Endothelial cell of umbilical vein (primary cell): ENCODE measurements around the gene PLEKHA5. TPM values are rescaled to one million over a fixed set of nuclear protein-coding genes. Genes with fewer than 3 reads are reported as not detected.

Source experiments
- BruUV-seq: library from RNA; stranded (reverse); fragments of 400-500 nt; replicated peaks from 2 replicates; lab custom pipeline; 2021; lab: Mats Ljungman, UMichigan
- CTCF ChIA-PET: fragments of 300-600, 350-600 bp; sonication (Branson Sonifier 250); formaldehyde crosslinking; loops from one replicate; lab custom pipeline; 2021; ENCODE audit warnings: antibody characterized with exemption, inconsistent platforms; lab: Charles Lee
- POLR2A ChIA-PET: fragments of 300-600, 350-600 bp; sonication (Branson Sonifier 250); formaldehyde crosslinking; loops from one replicate; lab custom pipeline; 2021; ENCODE audit warnings: antibody characterized with exemption, inconsistent platforms; lab: Charles Lee
- DNase-seq: peaks from one replicate; pipeline ENCODE4 v3.0.0-alpha.2; 2011; ENCODE audit warnings: low read depth, low spot score
- FAIRE-seq: peaks from 2 replicates; lab custom pipeline; 2011; peaks lifted over from hg19 to GRCh38; lab: Jason Lieb, UNC
- H2AFZ ChIP-seq: 2 replicates; pipeline ENCODE4 v1.6.0; 2012; ENCODE audit warnings: low read depth, low read length, control low read depth, inconsistent platforms
- H3K27ac ChIP-seq: 2 replicates; pipeline ENCODE4 v1.5.1; 2011; ENCODE audit warnings: low read depth, mild to moderate bottlenecking, control low read depth, low read length, moderate library complexity; ENCODE audit not compliant: insufficient read depth
- H3K27me3 ChIP-seq, 2 experiments: 2 replicates each; pipeline versions ENCODE4 v1.6.0 to v1.6.1; 2011; ENCODE audit warnings: low read length in 2 of 2, mixed read lengths in 1 of 2; ENCODE audit not compliant: control insufficient read depth in 2 of 2, insufficient read depth in 2 of 2
- H3K36me3 ChIP-seq, 2 experiments: 2 replicates in 1 of 2; 3 replicates in 1 of 2; pipeline ENCODE4 v1.5.1; 2011; ENCODE audit warnings: low read length in 2 of 2, mild to moderate bottlenecking in 1 of 2, moderate library complexity in 1 of 2; ENCODE audit not compliant: control insufficient read depth in 2 of 2, insufficient read depth in 2 of 2; ENCODE audit errors: extremely low read depth in 1 of 2
- H3K4me1 ChIP-seq: 3 replicates; pipeline ENCODE4 v1.5.1; 2011; ENCODE audit warnings: mild to moderate bottlenecking, low read length; ENCODE audit not compliant: control insufficient read depth, insufficient read depth; ENCODE audit errors: extremely low read depth
- H3K4me2 ChIP-seq: 2 replicates; pipeline ENCODE4 v1.6.1; 2011; ENCODE audit warnings: low read length, control low read depth, mixed read lengths; ENCODE audit not compliant: insufficient read depth
- H3K4me3 ChIP-seq, 3 experiments: fragments of 200-600 bp in 1 of 3; sonication (generic), shearing (Covaris generic) in 1 of 3; replicated peaks in 1 of 3; 2 replicates each; pipeline ENCODE4 v1.5.1; 2011 to 2016; ENCODE audit warnings: control low read depth in 3 of 3, low read length in 3 of 3, mild to moderate bottlenecking in 2 of 3, inconsistent platforms in 1 of 3, low read depth in 1 of 3, moderate library complexity in 1 of 3; ENCODE audit not compliant: insufficient read depth in 1 of 3
- H3K79me2 ChIP-seq: 2 replicates; pipeline ENCODE4 v1.6.0; 2012; ENCODE audit warnings: low read length, inconsistent platforms; ENCODE audit not compliant: control insufficient read depth, insufficient read depth
- H3K9ac ChIP-seq: replicated peaks from 2 replicates; pipeline ENCODE3; 2011; ENCODE audit warnings: low read length, control low read depth; ENCODE audit not compliant: insufficient read depth; ENCODE audit errors: extremely low read depth
- H3K9me1 ChIP-seq: replicated peaks from 3 replicates; pipeline ENCODE4 v1.6.0; 2011; ENCODE audit warnings: mild to moderate bottlenecking, low read length; ENCODE audit not compliant: control insufficient read depth, insufficient read depth; ENCODE audit errors: extremely low read depth
- H3K9me3 ChIP-seq: replicated peaks from 2 replicates; pipeline ENCODE4 v1.5.1; 2012; ENCODE audit warnings: low read length, inconsistent platforms; ENCODE audit not compliant: control insufficient read depth, insufficient read depth
- H4K20me1 ChIP-seq: replicated peaks from 2 replicates; pipeline ENCODE3; 2011; ENCODE audit warnings: mild to moderate bottlenecking, low read length; ENCODE audit not compliant: control insufficient read depth, insufficient read depth; ENCODE audit errors: extremely low read depth
- CTCF ChIP-seq, 2 donors: IDR thresholded peaks; 1 replicate in 1 of 2; 2 replicates in 1 of 2; pipeline ENCODE4 v1.5.1; 2011; ENCODE audit warnings: low read length in 2 of 2, mild to moderate bottlenecking in 2 of 2, moderate library complexity in 2 of 2, control low read depth in 1 of 2, inconsistent platforms in 1 of 2, low read depth in 1 of 2; ENCODE audit not compliant: insufficient read depth in 1 of 2; ENCODE audit errors: extremely low read depth in 1 of 2
- FOS ChIP-seq: IDR thresholded peaks from 2 replicates; pipeline ENCODE4 v1.6.1; 2011; ENCODE audit warnings: mild to moderate bottlenecking, low read length, moderate library complexity, borderline replicate concordance; ENCODE audit not compliant: insufficient read depth
- JUN ChIP-seq: IDR thresholded peaks from 2 replicates; pipeline ENCODE4 v1.6.1; 2011; ENCODE audit warnings: borderline replicate concordance, low read depth; ENCODE audit not compliant: insufficient read length, insufficient read depth
- MAX ChIP-seq: IDR thresholded peaks from 2 replicates; pipeline ENCODE4 v1.6.1; 2011; ENCODE audit not compliant: insufficient read depth, insufficient read length
- MYC ChIP-seq: IDR thresholded peaks from one replicate; pipeline ENCODE4 v1.6.1; 2011; ENCODE audit warnings: mild to moderate bottlenecking, low read depth, low read length
- POLR2A ChIP-seq: IDR thresholded peaks from 2 replicates; pipeline ENCODE4 v1.6.1; 2012; ENCODE audit warnings: low read depth, mild to moderate bottlenecking, control low read depth, low read length
- POLR2AphosphoS5 ChIP-seq: IDR thresholded peaks from 2 replicates; pipeline ENCODE4 v1.6.1; 2012; ENCODE audit warnings: low read depth, mild to moderate bottlenecking, control low read depth, low read length, moderate library complexity; ENCODE audit not compliant: insufficient read depth
- dilution Hi-C: fragments of 300-500 bp; cut with MboI; formaldehyde crosslinking; loops from one replicate; pipeline ENCODE4 v1.15.0; 2019; ENCODE audit warnings: low sequenced_read_pairs; ENCODE audit not compliant: extremely low pct_ligation_motif_present
- intact Hi-C: fragments of 100-400 bp; cut with micrococcal nuclease; formaldehyde crosslinking; loops from one replicate; pipeline ENCODE4 v1.10.0; 2022
- polyA plus RNA-seq, 4 experiments: library from polyadenylated mRNA; depleted of rRNA in 3 of 4; stranded (reverse) in 3 of 4; unstranded in 1 of 4; fragments of >200 nt; gene quantifications; 2 replicates each; pipeline versions ENCODE4 v1.2.1 to v1.2.3, GENCODE V29; 2011 to 2012; ENCODE audit warnings: missing spikeins in 1 of 4
- total RNA-seq: library from RNA; stranded (reverse); gene quantifications from 2 replicates; pipeline ENCODE4 v1.2.3, GENCODE V29; 2021

Gene PLEKHA5
- total and polyA plus RNA-seq, 2 donors (not counting 3 experiments of a cell fraction or from before 2014, with no cell fraction given) = 2.5 to 12.7 TPM

GRCh38 chr12:19326102-19326501 lies 196.6 kb downstream of the PLEKHA5 start:
- Histone ChIP-seq H3K4me2 (no peak overlapping the region), H3K9me3 (no peaks in the 10 kb centered on the region), H3K27ac (no peak overlapping the region), H3K9me1 (no peaks in the 10 kb centered on the region), H3K27me3 (no peaks in the 10 kb centered on the region), H3K4me3 (no peak overlapping the region), H4K20me1 (no peaks in the 10 kb centered on the region), H3K4me1 (no peaks in the 10 kb centered on the region), H2AFZ (no peak overlapping the region), H3K79me2 (no peaks in the 10 kb centered on the region), H3K9ac (no peak overlapping the region), H3K36me3 (no peaks in the 10 kb centered on the region)
- no TSS peak for BruUV-seq
- DNase-seq (no peak), FAIRE-seq (no peak)
- intact Hi-C loops = no loop called here
- dilution Hi-C loops = no loop called here
- POLR2A ChIA-PET = no interaction called here
- CTCF ChIA-PET = no interaction called here
- TF ChIP-seq CTCF (IDR thresholded peaks at IDR 0.05; ENCODE audit: extremely low read depth in 1 of 2, insufficient read depth in 1 of 2, low read depth in 1 of 2, low read length in 2 of 2) (no peak), MAX (no peak), POLR2A (no peak), FOS (no peak), MYC (no peak), JUN (no peak), POLR2AphosphoS5 (no peak)
